ENCODE measurements around the gene ENGASE.

The ENGASE gene

DNA sequence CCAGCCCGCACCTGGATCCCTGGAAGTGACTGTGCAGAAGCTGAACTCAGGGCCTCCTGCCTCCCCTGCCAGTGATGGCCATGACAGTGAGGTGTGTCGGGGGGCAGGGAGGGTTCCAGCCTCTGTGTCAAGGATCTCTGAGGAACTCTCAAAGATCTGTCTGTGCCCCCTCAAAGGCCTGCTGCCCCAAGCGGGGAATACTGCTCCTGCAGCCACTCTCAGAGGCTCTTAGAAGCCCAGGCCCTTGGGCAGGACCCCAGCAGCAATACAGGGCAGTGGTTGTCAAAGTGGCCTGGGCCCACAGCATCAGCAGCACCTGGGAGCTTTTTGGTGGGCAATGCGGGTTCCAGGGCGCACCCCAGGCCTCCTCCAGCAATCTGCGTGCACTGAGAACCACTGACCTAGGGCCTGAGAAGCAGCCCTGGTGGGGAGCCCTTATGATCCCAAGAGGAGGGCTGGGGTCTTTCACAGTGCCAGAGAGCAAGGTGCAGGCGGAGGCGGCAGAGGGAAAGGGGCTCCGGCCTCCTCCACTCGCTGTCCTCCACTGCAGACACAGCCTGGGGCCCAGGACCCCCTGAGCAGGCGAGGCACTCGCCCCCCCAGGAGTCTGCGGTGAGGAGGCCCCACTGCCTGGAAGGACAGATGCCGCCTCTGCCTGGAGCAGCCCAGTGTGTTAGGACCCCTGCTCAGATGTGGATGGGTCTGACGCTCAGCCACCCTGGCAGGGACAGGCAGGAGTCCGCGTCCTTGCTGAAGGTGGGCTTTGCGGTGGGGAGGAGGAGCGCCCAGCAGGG is 42.1 kb downstream of the ENGASE start:
- H3K14ac ChIP-seq (ENCODE audit: low read length), result no peak overlapping the region
- H3K4ac ChIP-seq (ENCODE audit: low read depth, low read length), result no peak overlapping the region
- no peak overlapping the region for H3K4me2 ChIP-seq (ENCODE audit: low read length)
- H3K79me1 ChIP-seq (ENCODE audit: low read length), result no peaks in the 10 kb centered on the region
- no peaks in the 10 kb centered on the region for H3K9me3 ChIP-seq (ENCODE audit: insufficient read depth, low read depth, low read length)
- H3K79me2 ChIP-seq (ENCODE audit: control insufficient read depth, insufficient read depth, low read length, poor library complexity), result no peaks in the 10 kb centered on the region
- H4K12ac ChIP-seq (ENCODE audit: low read depth, low read length), result no peak overlapping the region
- no peak overlapping the region for H3K9ac ChIP-seq (ENCODE audit: low read length)
- H4K91ac ChIP-seq (ENCODE audit: low read depth, low read length), result no peak overlapping the region
- no CpG with 5 or more reads among the region's 19 CpGs for WGBS (ENCODE audit: extremely low coverage, insufficient coverage, insufficient read length)
- H3K36me3 ChIP-seq (ENCODE audit: control insufficient read depth in 1 of 2, insufficient read depth in 2 of 2, low read length in 2 of 2), result no peaks in the 10 kb centered on the region
- H2AK5ac ChIP-seq (ENCODE audit: low read length), result no peak overlapping the region
- no peak overlapping the region for H2BK12ac ChIP-seq (ENCODE audit: low read length)
- H2AFZ ChIP-seq (ENCODE audit: insufficient read depth, low read length, poor library complexity), result no peak overlapping the region
- H3K4me1 ChIP-seq (ENCODE audit: control insufficient read depth in 1 of 2, insufficient read depth in 2 of 2, low read length in 2 of 2), result no peaks in the 10 kb centered on the region
- no peak overlapping the region for H3K18ac ChIP-seq (ENCODE audit: low read length)
- no peaks in the 10 kb centered on the region for H3K27me3 ChIP-seq (ENCODE audit: insufficient read depth, low read length)
- no peak overlapping the region for H2BK120ac ChIP-seq (ENCODE audit: insufficient read depth, low read length, poor library complexity)
- no peak overlapping the region for H2BK5ac ChIP-seq (ENCODE audit: low read depth, low read length, poor library complexity)
- no peak overlapping the region for H3K27ac ChIP-seq (ENCODE audit: low read depth, low read length)
- no peak overlapping the region for H3K4me3 ChIP-seq (ENCODE audit: low read depth, low read length)
- no peak overlapping the region for H3K23ac ChIP-seq (ENCODE audit: low read length)
- DNase-seq, result no peak
- H4K8ac ChIP-seq (ENCODE audit: low read depth, low read length), result no peak overlapping the region

DNA sequence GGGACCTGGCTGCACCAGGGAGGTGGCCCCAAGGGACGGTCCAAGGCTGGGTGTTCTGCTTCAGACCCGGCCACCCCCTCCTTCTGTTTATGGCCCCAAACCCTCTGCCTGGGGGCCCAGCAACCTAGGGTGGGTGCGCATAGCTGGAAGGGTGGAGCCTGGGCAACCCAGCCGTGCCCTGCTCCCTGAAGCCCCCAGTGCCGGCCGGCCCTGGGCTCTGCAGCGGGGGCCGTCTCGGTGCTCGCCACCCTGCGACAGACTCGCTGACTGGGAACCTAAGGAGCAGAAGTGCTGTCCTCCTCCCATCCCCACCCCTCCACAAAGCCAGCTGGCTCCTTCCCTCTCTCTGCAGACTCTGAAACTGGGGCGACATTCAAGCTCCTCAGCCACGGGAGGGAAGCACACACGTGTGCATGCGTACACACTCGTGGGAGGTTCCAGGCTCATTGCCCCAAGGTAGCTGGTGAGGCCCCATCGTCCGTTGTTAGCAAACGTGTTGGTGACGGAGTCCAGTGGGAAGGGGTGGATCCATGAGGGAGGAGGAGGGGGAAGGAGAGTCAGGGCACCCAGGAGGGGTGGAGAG is 43.4 kb downstream of the ENGASE start:
- H3K4me1 ChIP-seq (ENCODE audit: control insufficient read depth in 1 of 2, insufficient read depth in 2 of 2, low read length in 2 of 2), result no peaks in the 10 kb centered on the region
- no peak overlapping the region for H3K4me3 ChIP-seq (ENCODE audit: low read depth, low read length)
- no peak overlapping the region for H3K18ac ChIP-seq (ENCODE audit: low read length)
- no peak overlapping the region for H2BK5ac ChIP-seq (ENCODE audit: low read depth, low read length, poor library complexity)
- no peak overlapping the region for H3K4ac ChIP-seq (ENCODE audit: low read depth, low read length)
- no peaks in the 10 kb centered on the region for H3K36me3 ChIP-seq (ENCODE audit: control insufficient read depth in 1 of 2, insufficient read depth in 2 of 2, low read length in 2 of 2)
- no peak overlapping the region for H4K91ac ChIP-seq (ENCODE audit: low read depth, low read length)
- H3K4me2 ChIP-seq (ENCODE audit: low read length), result no peak overlapping the region
- DNase-seq, result no peak
- H3K79me2 ChIP-seq (ENCODE audit: control insufficient read depth, insufficient read depth, low read length, poor library complexity), result no peaks in the 10 kb centered on the region
- no peak overlapping the region for H3K23ac ChIP-seq (ENCODE audit: low read length)
- no peaks in the 10 kb centered on the region for H3K9me3 ChIP-seq (ENCODE audit: insufficient read depth, low read depth, low read length)
- H3K9ac ChIP-seq (ENCODE audit: low read length), result no peak overlapping the region
- H4K12ac ChIP-seq (ENCODE audit: low read depth, low read length), result no peak overlapping the region
- no peak overlapping the region for H2AK5ac ChIP-seq (ENCODE audit: low read length)
- no peaks in the 10 kb centered on the region for H3K27me3 ChIP-seq (ENCODE audit: insufficient read depth, low read length)
- H4K8ac ChIP-seq (ENCODE audit: low read depth, low read length), result no peak overlapping the region
- no peak overlapping the region for H3K27ac ChIP-seq (ENCODE audit: low read depth, low read length)
- no peak overlapping the region for H3K14ac ChIP-seq (ENCODE audit: low read length)
- H2BK12ac ChIP-seq (ENCODE audit: low read length), result no peak overlapping the region
- H3K79me1 ChIP-seq (ENCODE audit: low read length), result no peaks in the 10 kb centered on the region
- H2AFZ ChIP-seq (ENCODE audit: insufficient read depth, low read length, poor library complexity), result no peak overlapping the region
- no CpG with 5 or more reads among the region's 21 CpGs for WGBS (ENCODE audit: extremely low coverage, insufficient coverage, insufficient read length)
- no peak overlapping the region for H2BK120ac ChIP-seq (ENCODE audit: insufficient read depth, low read length, poor library complexity)

DNA sequence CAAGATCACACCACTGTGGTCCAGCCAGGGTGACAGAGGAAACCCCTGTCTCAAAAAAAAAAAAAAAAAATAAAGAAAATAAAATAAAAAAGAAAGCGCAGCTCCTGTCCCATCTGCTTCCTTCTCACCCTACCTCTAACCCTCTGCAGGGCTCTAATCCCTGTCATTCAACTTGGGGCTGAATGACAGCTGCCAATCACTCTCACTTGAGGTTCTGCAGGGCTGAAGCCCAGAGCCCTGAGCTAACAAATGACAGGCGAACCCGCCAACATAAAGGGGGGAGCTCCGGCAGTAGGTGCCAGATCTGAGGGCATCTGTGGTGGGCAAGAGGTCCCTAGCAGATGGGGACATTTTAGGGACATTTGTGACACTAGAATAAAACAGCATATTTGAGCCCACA is 44.3 kb downstream of the ENGASE start:
- Histone ChIP-seq H2BK5ac (ENCODE audit: low read depth, low read length, poor library complexity) (no peak overlapping the region), H2AFZ (ENCODE audit: insufficient read depth, low read length, poor library complexity) (no peak overlapping the region), H3K27me3 (ENCODE audit: insufficient read depth, low read length) (no peaks in the 10 kb centered on the region), H3K4me3 (ENCODE audit: low read depth, low read length) (no peak overlapping the region), H3K36me3 (ENCODE audit: control insufficient read depth in 1 of 2, insufficient read depth in 2 of 2, low read length in 2 of 2) (no peaks in the 10 kb centered on the region), H3K23ac (ENCODE audit: low read length) (no peak overlapping the region), H3K4me1 (ENCODE audit: control insufficient read depth in 1 of 2, insufficient read depth in 2 of 2, low read length in 2 of 2) (no peaks in the 10 kb centered on the region), H4K8ac (ENCODE audit: low read depth, low read length) (no peak overlapping the region), H4K12ac (ENCODE audit: low read depth, low read length) (no peak overlapping the region), H3K79me2 (ENCODE audit: control insufficient read depth, insufficient read depth, low read length, poor library complexity) (no peaks in the 10 kb centered on the region), H4K91ac (ENCODE audit: low read depth, low read length) (no peak overlapping the region), H3K14ac (ENCODE audit: low read length) (no peak overlapping the region), H2BK120ac (ENCODE audit: insufficient read depth, low read length, poor library complexity) (no peak overlapping the region), H3K4ac (ENCODE audit: low read depth, low read length) (no peak overlapping the region), H2AK5ac (ENCODE audit: low read length) (no peak overlapping the region), H3K27ac (ENCODE audit: low read depth, low read length) (no peak overlapping the region), H3K18ac (ENCODE audit: low read length) (no peak overlapping the region), H3K4me2 (ENCODE audit: low read length) (no peak overlapping the region), H2BK12ac (ENCODE audit: low read length) (no peak overlapping the region), H3K9me3 (ENCODE audit: insufficient read depth, low read depth, low read length) (no peaks in the 10 kb centered on the region), H3K79me1 (ENCODE audit: low read length) (no peaks in the 10 kb centered on the region), H3K9ac (ENCODE audit: low read length) (no peak overlapping the region)
- DNase-seq, result no peak
- no CpG with 5 or more reads among the region's 4 CpGs for WGBS (ENCODE audit: extremely low coverage, insufficient coverage, insufficient read length)

DNA sequence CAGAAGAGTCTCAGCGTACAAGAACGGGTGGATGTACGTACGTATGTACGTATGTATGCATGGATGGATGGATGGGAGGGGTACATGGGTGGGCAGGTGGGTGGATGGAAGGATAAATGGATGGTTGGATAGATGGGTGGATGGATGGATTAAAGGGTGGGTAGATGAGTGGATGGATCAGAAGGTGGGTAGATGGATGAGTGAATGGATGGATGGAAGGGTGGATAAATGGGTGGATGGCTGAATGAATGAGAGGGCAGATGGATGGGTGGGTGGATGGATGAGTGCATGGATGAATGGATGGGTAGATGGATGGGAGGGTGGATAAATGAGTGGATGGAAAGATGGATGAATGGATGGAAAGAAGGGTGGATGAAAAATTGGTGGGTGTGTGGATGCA is 45.6 kb downstream of the ENGASE start:
- H3K14ac ChIP-seq (ENCODE audit: low read length), result no peak overlapping the region
- H3K27me3 ChIP-seq (ENCODE audit: insufficient read depth, low read length), result no peaks in the 10 kb centered on the region
- WGBS (ENCODE audit: extremely low coverage, insufficient coverage, insufficient read length), result no CpG with 5 or more reads among the region's 5 CpGs
- no peak for DNase-seq
- H2BK5ac ChIP-seq (ENCODE audit: low read depth, low read length, poor library complexity), result no peak overlapping the region
- no peak overlapping the region for H3K4me3 ChIP-seq (ENCODE audit: low read depth, low read length)
- no peaks in the 10 kb centered on the region for H3K9me3 ChIP-seq (ENCODE audit: insufficient read depth, low read depth, low read length)
- no peak overlapping the region for H3K4me2 ChIP-seq (ENCODE audit: low read length)
- no peak overlapping the region for H2BK120ac ChIP-seq (ENCODE audit: insufficient read depth, low read length, poor library complexity)
- H3K79me2 ChIP-seq (ENCODE audit: control insufficient read depth, insufficient read depth, low read length, poor library complexity), result no peaks in the 10 kb centered on the region
- no peaks in the 10 kb centered on the region for H3K4me1 ChIP-seq (ENCODE audit: control insufficient read depth in 1 of 2, insufficient read depth in 2 of 2, low read length in 2 of 2)
- H2AFZ ChIP-seq (ENCODE audit: insufficient read depth, low read length, poor library complexity), result no peak overlapping the region
- H4K91ac ChIP-seq (ENCODE audit: low read depth, low read length), result no peak overlapping the region
- no peaks in the 10 kb centered on the region for H3K36me3 ChIP-seq (ENCODE audit: control insufficient read depth in 1 of 2, insufficient read depth in 2 of 2, low read length in 2 of 2)
- no peak overlapping the region for H3K4ac ChIP-seq (ENCODE audit: low read depth, low read length)
- no peak overlapping the region for H3K27ac ChIP-seq (ENCODE audit: low read depth, low read length)
- H4K12ac ChIP-seq (ENCODE audit: low read depth, low read length), result no peak overlapping the region
- H2BK12ac ChIP-seq (ENCODE audit: low read length), result no peak overlapping the region
- H3K23ac ChIP-seq (ENCODE audit: low read length), result no peak overlapping the region
- H3K79me1 ChIP-seq (ENCODE audit: low read length), result no peaks in the 10 kb centered on the region
- no peak overlapping the region for H3K9ac ChIP-seq (ENCODE audit: low read length)
- H2AK5ac ChIP-seq (ENCODE audit: low read length), result no peak overlapping the region
- no peak overlapping the region for H4K8ac ChIP-seq (ENCODE audit: low read depth, low read length)
- H3K18ac ChIP-seq (ENCODE audit: low read length), result no peak overlapping the region
